ENCODE measurements around the gene LMO4.

LMO4 gene

GRCh38 chr1:87329051-87329525 lies 408 bp downstream of the LMO4 start:
- DNase-seq, result peak; percentile 65

GRCh38 chr1:87329526-87330056 lies 911 bp downstream of the LMO4 start:
- DNase-seq, result peak; percentile 55

- DNase-seq, result peak; percentile 9
Observed at GRCh38 chr1:87330057-87330884, 1.6 kb downstream of the LMO4 start.

DNA sequence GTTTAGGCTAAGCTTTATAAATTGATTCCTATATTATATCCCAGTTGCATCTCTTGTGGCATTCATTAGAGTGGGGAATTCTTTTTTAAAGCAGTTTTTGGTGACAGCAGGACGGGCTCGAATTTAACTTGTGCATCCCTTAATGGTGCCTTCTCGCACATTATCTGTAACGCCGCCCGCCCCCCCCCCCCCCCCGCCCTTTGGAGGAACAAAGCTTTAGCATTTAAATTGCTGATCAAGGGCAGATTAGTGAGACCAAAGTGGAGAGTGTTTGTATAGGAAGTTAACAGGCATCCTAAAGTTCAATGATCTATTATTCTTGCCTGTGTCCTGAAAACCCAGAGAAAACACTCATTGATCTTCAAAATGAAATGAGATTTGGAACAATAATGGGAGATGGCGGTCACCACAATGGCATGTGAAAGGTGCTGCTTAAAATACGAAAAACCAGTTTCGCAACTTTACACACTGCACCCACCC lies 2.2 kb downstream of the LMO4 start:
- DNase-seq, result no peak

DNA sequence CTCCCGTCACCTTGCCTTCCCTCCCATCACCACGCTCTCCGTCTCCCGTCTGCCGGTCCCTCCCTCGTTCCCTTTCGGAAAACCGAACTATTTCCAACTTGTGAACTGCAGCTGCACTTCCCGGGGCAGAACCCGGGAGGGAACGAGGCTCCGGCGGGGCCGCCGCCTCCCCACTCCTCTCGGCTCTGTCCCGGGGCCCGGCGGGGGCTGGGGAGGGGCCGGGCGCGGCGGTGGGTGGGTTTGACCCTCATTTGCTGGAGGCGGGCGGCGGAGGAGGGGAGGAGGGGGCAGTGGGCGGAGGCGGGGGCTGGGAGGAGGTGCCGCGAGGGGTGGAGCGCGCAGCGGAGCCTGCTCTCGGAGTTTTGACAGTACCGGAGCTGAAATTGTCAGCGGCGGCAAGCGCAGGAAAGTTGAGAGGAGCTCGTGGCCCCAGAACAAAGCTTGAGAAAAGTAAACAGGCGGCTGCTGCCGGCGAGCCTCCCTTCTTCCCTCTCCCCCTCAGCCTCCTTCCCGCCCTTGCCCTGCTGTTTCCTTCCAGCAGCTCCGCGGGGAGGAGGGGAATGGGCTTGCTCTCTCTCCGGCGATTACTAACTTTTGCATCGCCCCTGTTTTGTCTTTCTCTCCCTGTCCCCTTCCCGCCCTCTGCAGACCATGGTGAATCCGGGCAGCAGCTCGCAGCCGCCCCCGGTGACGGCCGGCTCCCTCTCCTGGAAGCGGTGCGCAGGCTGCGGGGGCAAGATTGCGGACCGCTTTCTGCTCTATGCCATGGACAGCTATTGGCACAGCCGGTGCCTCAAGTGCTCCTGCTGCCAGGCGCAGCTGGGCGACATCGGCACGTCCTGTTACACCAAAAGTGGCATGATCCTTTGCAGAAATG lies 2.9 kb downstream of the LMO4 start:
- peak; percentile 16 for DNase-seq

DNA sequence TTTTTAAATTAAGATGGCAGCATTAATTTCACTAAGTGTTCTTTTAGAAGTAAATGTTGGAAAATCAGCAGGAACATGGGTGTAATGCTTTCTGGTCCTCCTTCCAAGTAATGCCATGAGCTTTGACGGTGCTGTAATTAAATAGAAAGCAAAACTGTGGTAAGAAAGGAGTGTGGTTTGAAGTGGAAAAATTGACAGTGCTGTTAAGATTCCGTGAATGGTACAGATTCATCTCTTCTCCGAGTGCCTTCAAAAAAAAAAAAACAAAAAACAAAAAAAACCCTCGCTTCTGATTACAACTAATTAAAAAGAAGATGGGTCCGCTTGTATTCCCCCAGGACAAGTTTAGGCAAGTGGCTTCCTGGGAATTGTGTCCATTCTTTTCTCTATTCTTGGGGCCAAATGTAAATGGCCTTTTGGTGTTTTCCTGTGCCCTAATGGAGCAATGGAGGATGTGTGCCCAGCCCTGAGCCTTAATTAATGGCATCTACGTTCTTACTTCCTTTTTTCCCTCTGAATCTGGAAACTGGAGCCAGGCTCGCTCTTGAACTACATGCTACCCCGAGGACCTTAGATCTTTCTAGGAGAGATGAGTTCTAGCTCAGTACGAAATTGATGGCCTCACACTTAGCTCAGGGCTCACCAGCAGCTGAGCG lies 5.1 kb downstream of the LMO4 start:
- no peak for DNase-seq

GRCh38 chr1:87334351-87335174 lies 5.9 kb downstream of the LMO4 start:
- DNase-seq, result peak; percentile 21

DNA sequence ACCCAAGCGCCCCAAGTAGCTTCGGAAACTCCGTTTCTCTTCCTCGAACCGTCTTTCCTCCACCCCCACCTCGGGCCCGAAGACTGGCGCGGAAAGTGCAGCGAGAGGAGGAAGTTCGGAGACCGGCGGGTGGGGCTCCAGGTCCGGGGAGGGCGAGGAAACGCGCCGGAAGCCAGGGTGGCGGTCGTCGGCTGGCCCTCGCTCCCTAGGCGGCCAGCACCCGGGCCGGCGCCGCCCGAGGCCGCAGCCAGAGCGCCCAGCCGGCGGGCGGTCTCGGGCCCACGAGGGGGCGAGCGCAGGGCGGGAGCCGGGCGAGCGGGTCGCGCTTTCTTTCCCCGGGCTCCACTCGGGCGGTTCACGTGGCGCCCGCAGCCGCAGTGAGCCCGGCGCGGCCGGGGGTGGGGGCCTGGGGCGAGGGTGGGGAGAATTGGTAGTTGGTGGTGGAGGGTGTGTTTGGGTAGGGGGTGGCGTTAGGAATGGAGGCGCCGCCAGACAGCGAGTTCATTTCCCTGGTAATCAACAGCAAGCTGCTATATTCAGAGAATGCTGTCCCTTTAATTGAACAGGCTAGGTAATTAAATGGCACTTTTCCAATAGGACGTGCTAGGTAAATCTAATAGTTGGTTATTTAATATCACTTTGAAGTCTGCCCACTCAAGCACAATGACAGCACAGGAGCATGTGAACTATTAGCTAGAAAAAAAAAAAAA lies 6.7 kb downstream of the LMO4 start:
- DNase-seq, result peak; percentile 79

DNA sequence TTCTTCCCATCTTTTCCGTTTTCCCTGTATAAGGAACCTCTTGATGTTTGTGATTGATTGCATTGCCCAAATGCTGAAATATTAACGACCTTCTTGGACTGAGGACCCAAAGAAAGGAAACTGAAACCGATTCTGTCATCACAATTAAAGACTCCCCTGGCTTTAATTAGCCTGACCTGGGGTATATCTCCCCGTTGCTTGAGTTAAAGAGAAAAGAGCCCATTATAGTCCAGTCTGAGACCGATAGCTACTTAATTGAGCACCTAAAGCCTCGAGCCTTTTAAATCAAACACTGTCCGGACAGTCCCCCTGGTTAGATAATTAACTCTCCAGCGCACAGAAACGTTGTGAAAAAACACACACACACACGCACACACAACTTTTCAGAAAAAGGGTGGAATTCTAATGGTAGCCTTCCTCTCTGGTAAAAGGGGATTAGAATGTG lies 8.0 kb downstream of the LMO4 start:
- no peak for DNase-seq

GRCh38 chr1:87337606-87338005 lies 8.9 kb downstream of the LMO4 start:
- DNase-seq, result no peak

DNA sequence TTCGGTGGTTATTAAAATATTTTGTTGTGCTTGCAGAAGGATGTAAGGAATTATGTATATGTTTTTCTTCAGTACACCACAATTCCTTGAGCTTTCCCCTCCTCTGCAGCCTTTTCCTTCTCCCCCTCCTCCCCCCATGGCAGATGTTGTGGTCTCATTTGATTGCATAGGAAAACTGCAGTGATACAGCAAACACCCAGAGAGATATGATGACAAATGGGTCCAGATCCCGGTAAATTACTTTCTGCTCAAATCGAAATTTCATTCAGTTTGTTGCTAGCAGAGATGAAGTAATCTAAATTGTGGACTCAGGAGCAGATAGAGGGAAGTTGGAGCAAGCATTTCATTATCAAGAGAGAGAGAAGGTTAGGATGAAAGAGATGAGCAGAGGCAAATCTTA lies 9.9 kb downstream of the LMO4 start:
- no peak for DNase-seq

DNA sequence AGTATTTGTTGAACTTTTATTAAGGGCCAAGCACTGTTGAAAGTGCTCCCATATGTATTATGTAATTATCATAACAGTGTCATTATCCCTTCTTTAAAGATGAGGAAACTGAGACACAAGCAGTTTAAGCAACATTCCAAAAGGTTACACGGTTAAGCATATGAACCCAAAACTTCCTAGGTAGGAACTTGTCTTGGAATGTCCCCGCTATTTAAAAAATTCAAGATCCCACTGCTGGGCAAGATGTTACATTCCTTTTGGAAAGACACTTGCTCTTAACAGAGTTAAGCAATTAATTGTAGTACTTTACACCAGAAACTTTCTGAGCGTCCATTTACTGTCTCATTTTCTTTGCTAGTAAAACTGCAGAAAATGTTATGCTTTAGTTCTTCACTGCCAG lies 15.6 kb downstream of the LMO4 start:
- no peak for DNase-seq

DNA sequence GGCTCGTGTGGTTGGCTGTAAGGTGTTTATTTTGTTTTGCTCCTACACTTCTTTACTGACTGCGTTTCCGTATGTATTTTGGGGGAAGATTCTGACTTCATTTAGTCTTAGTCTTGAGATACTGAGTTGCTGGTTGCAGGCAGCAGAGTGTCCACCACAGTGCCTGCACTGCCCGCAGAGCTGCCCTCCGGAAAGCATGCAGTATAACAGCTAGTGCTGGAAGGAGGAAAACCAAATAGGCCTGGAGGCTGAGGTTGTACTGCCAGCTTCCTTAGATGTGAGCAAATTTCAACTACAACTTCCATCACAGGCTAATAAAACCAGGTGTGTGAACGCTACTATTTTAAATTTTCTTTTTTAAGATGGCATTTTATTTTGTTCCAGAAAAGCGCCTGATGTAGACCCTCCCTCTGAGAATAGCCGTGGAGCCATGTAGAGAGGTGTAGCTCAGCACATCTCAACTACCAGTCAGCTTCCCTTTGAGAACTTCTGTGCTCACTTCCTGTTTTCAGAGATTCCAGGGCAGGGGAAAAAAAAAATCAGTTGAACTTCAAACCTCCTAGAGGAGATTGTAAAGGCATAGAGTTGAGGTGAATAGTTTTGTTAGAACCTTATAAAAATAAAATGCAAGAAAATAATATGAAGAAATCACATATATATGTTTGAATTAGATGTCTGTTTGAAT lies 17.6 kb downstream of the LMO4 start:
- no peak for DNase-seq

DNA sequence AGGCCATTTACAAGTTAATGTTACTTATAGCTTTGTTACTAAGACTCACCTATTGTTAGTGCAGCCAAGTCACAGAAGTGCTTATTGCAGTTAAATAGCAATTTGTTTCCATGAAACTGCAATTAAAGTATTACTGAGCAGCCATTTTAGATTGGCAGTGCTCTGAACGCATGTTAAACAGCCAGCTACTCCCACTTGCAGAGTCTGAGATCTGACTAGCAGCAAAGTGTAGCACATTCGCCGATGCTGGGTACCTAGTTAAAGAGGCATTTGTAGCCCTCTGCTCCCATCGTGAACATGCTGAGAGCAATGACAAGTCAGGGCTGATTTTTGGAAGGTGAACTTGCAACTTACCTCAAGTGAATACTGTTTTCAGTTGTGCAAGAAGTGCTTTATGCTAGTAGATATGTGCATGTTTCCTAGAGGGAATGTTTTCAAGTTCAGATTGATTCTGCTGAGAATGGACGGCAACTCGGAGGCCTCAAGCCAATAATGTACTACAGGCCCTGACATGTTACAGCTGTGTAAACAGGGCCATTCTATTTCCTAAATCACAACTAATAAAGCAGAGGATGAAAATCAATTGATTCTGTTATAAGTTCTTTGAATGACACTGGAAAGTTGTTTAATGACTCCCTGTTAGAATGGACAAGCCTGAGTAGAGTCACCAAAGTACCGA lies 19.8 kb downstream of the LMO4 start:
- peak; percentile 27 for DNase-seq

DNA sequence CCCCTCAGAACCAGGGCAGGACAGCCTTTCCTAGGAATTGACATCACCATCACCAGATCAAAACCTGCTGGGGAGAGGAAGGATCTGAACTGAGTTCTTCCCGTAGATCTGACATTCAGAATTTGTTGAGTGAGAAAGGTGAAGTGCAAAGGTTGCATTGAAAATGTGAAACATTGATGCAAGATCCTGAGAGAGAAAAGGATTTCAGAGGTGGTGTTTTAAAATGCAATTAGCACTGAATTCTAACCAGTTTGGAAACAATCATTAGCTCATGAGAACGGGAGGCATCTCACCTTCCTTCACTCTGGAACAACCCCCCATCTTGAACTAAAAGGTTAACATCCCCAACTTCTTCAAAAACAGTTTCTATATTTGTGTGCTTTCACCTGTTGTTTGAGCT lies 20.4 kb downstream of the LMO4 start:
- DNase-seq, result no peak

DNA sequence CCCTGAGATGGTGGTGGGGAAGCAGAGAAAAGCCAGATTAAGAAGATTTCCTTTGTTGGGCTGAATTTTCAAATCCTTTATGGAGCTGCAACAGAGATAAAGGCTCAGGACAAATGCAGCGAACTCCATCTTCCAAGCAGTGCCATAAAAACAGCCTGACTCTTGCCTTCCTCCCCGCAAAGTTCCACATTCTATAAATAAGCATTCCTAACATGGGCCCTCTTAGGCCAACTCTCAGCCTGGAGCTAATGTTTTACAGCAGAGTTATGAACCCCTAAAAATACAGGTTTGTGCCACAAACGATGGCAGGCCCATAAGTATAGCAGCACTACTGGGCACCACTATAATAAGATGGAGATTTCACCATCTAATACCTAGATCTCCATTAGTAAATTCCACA lies 27.2 kb downstream of the LMO4 start:
- no peak for DNase-seq

GRCh38 chr1:87356591-87356990 lies 27.9 kb downstream of the LMO4 start:
- no peak for DNase-seq

- no peak for DNase-seq
Observed at GRCh38 chr1:87358219-87358618, 29.5 kb downstream of the LMO4 start.

GRCh38 chr1:87359586-87359985 lies 30.9 kb downstream of the LMO4 start:
- DNase-seq, result no peak

Measured in NCI-H1092 treated with DMSO at 0.1 percent for 48 hours (cell line).